Stomach (tissue), 9 donors: ENCODE results near the gene CASKIN2. TPM values are rescaled to one million over a fixed set of nuclear protein-coding genes. Genes with fewer than 3 reads are reported as not detected.
A peak's percentile ranks its signal among the peaks of the same experiment; 100 is the strongest.

Experiments
- DNase-seq, 2 donors: peaks; one replicate each; pipeline versions ENCODE4 v3.0.0 to v3.0.0-alpha.2; 2013 to 2019
- H3K27ac ChIP-seq, 5 donors: fragments of 200-600 bp in 4 of 5; sonication (generic) in 4 of 5; one replicate each; pipeline ENCODE4 v1.5.1; 2013 to 2019; ENCODE audit warnings: mild to moderate bottlenecking in 1 of 5, moderate library complexity in 1 of 5
- H3K27me3 ChIP-seq, 3 donors: fragments of 200-600 bp; sonication (generic); one replicate each; pipeline ENCODE4 v1.5.1; 2017 to 2019; ENCODE audit warnings: mixed run types in 1 of 3
- H3K36me3 ChIP-seq, 4 donors: fragments of 200-600 bp; sonication (generic); 1 replicate in 3 of 4; 2 replicates in 1 of 4; pipeline ENCODE4 v1.5.1; 2016 to 2019
- H3K4me1 ChIP-seq, 4 donors: fragments of 200-600 bp; sonication (generic); one replicate each; pipeline ENCODE4 v1.5.1; 2016 to 2019
- H3K4me3 ChIP-seq, 4 donors: fragments of 200-600 bp; sonication (generic) in 3 of 4; one replicate each; pipeline ENCODE4 v1.5.1; 2016 to 2019; ENCODE audit warnings: mild to moderate bottlenecking in 1 of 4
- H3K9me3 ChIP-seq, 4 donors: fragments of 200-600 bp; sonication (generic); one replicate each; pipeline ENCODE4 v1.5.1; 2016 to 2019
- CTCF ChIP-seq, 7 experiments: fragments of 450-650 bp in 4 of 7; fragments of 200-600 bp in 3 of 7; sonication (generic) in 3 of 7; IDR thresholded peaks; one replicate each; pipeline ENCODE4 v1.5.1; 2016 to 2019; ENCODE audit warnings: antibody characterized with exemption in 7 of 7, control low read depth in 2 of 7, mild to moderate bottlenecking in 1 of 7
- EP300 ChIP-seq: sonication (generic); formaldehyde crosslinking; IDR thresholded peaks from one replicate; pipeline ENCODE4 v1.6.1; 2017; ENCODE audit warnings: antibody characterized with exemption
- POLR2A ChIP-seq, 4 donors: fragments of 450-650 bp; IDR thresholded peaks; one replicate each; pipeline ENCODE4 v1.6.1; 2016; ENCODE audit warnings: antibody characterized with exemption in 4 of 4, control low read depth in 2 of 4, mild to moderate bottlenecking in 1 of 4, moderate library complexity in 1 of 4
- POLR2AphosphoS5 ChIP-seq, 3 donors: sonication (generic); formaldehyde crosslinking; IDR thresholded peaks; one replicate each; pipeline ENCODE4 v1.6.1; 2016; ENCODE audit warnings: antibody characterized with exemption in 3 of 3
- WGBS, 5 donors: extraction: QIAGEN DNeasy Blood & Tissue Kit in 3 of 5; methylation state at CpG; one replicate each; pipeline versions ENCODE4 v1.1.5 to v1.1.7; 2013 to 2018; 5-methylcytosine and 5-hydroxymethylcytosine counted together
- intact Hi-C: fragments of 100-400 bp; cut with DNase I; formaldehyde crosslinking; loops from one replicate; pipeline ENCODE4 v1.15.1; 2023; ENCODE audit warnings: low total_unique reads
- polyA plus RNA-seq, 3 donors: library from polyadenylated mRNA; stranded (reverse); fragments of 200-250 nt; gene quantifications; one replicate each; pipeline ENCODE4 v1.2.3, GENCODE V29; 2013
- total RNA-seq, 5 donors: library from RNA; depleted of rRNA; stranded (reverse); fragments of >200 nt; gene quantifications; one replicate each; pipeline versions ENCODE4 v1.1.0 to v1.2.3, GENCODE V29; 2014 to 2016
- donor health status: healthy with polysubstance abuse.
- donor health status: Bipolar disorder and iron deficiency.
- donor health status: healthy.

CASKIN2 gene
- total and polyA plus RNA-seq, 8 donors, result 5.4 to 27.4 (median 12.1) TPM

GRCh38 chr17:75531721-75532072 lies 16.4 kb upstream of the CASKIN2 start:
- H3K27me3 ChIP-seq, result peaks cover 0 to 2% (median 0%) of the 10 kb centered on the region in 3 donors
- H3K4me1 ChIP-seq, result peaks cover 38 to 82% (median 61%) of the 10 kb centered on the region in 4 donors
- WGBS, 5 donors, result 44 to 60% (median 45%) methylated on average over 7 of the region's 7 CpGs
- H3K36me3 ChIP-seq, result peaks cover 0 to 27% (median 10%) of the 10 kb centered on the region in 4 donors
- DNase-seq, result peak in 1 of 2 donors; percentile 64
- TF ChIP-seq CTCF (IDR thresholded peaks at IDR 0.05) (no peak), POLR2A (IDR thresholded peaks at IDR 0.05) (no peak), POLR2AphosphoS5 (IDR thresholded peaks at IDR 0.05) (no peak), EP300 (no peak)
- H3K9me3 ChIP-seq, result no peaks in the 10 kb centered on the region
- intact Hi-C loops, result loop anchor here (10.0 kb wide), 1 partner anchor 53 kb away; the partner anchor contains the start of gene MYO15B
- peak overlapping the region; percentile 46 to 83 (median 75) for H3K27ac ChIP-seq
- H3K4me3 ChIP-seq, result no peak overlapping the region

- intact Hi-C loops, result loop anchor here (10.0 kb wide), 1 partner anchor 54 kb away; the partner anchor contains the start of gene MYO15B
These were observed 15.7 kb upstream of the CASKIN2 start for GRCh38 chr17:75530837-75531720.

GRCh38 chr17:75526555-75527270 lies 11.4 kb upstream of the CASKIN2 start:
- DNase-seq, result peak; percentile 42 to 65
- intact Hi-C loops, result no loop called here

More at GRCh38 chr17:75530837-75531720, 15.7 kb upstream of the CASKIN2 start:
- H3K27me3 ChIP-seq, result peaks cover 0 to 8% (median 0%) of the 10 kb centered on the region in 3 donors
- WGBS, 5 donors, result 46 to 67% (median 54%) methylated on average over 18 to 19 of the region's 19 CpGs
- H3K36me3 ChIP-seq, result peaks cover 0 to 27% (median 10%) of the 10 kb centered on the region in 4 donors
- no peaks in the 10 kb centered on the region for H3K9me3 ChIP-seq
- TF ChIP-seq EP300 (no peak), CTCF (IDR thresholded peaks at IDR 0.05) (no peak), POLR2AphosphoS5 (IDR thresholded peaks at IDR 0.05) (no peak), POLR2A (IDR thresholded peaks at IDR 0.05) (no peak)
- peak; percentile 10 to 55 for DNase-seq
- H3K4me3 ChIP-seq, result no peak overlapping the region
- H3K27ac ChIP-seq, result peak overlapping the region; percentile 46 to 83 (median 75)
- H3K4me1 ChIP-seq, result peaks cover 44 to 83% (median 62%) of the 10 kb centered on the region in 4 donors

More at GRCh38 chr17:75526555-75527270, 11.4 kb upstream of the CASKIN2 start:
- TF ChIP-seq POLR2AphosphoS5 (IDR thresholded peaks at IDR 0.05) (peak in 2 of 3 donors; percentile 7 to 16), EP300 (no peak), CTCF (IDR thresholded peaks at IDR 0.05) (no peak), POLR2A (IDR thresholded peaks at IDR 0.05) (peak in 1 of 4 donors; percentile 6)
- no peaks in the 10 kb centered on the region for H3K9me3 ChIP-seq
- H3K27me3 ChIP-seq, result peaks cover 0 to 10% (median 0%) of the 10 kb centered on the region in 3 donors
- WGBS, 5 donors, result 24 to 48% (median 30%) methylated on average over 13 of the region's 13 CpGs
- peak overlapping the region; percentile 62 to 72 (median 72) for H3K4me3 ChIP-seq
- peaks cover 37 to 64% (median 48%) of the 10 kb centered on the region in 4 donors for H3K4me1 ChIP-seq
- H3K36me3 ChIP-seq, result peaks cover 4 to 30% (median 12%) of the 10 kb centered on the region in 4 donors
- peak overlapping the region; percentile 85 to 97 (median 88) for H3K27ac ChIP-seq
